Panc1 (cell line): ENCODE results near the gene RNF225. TPM values are rescaled to one million over a fixed set of nuclear protein-coding genes. Genes with fewer than 3 reads are reported as not detected.

ENCODE experiments used
- ATAC-seq: fragments of 200-7000 bp; cut with Tn5 transposase; 2 replicates; pipeline ENCODE4 v1.9.1; 2020; ENCODE audit warnings: mild to moderate bottlenecking, moderate library complexity
- BruUV-seq: library from RNA; stranded (reverse); fragments of 400-500 nt; replicated peaks from 2 replicates; lab custom pipeline; 2021; lab: Mats Ljungman, UMichigan
- CTCF ChIA-PET: fragments of 300-600 bp; sonication (Branson Sonifier 250); formaldehyde crosslinking; loops from one replicate; lab custom pipeline; 2022; ENCODE audit warnings: antibody characterized with exemption; lab: Charles Lee
- POLR2A ChIA-PET: fragments of 300-600 bp; sonication (Branson Sonifier 250); formaldehyde crosslinking; loops from one replicate; lab custom pipeline; 2022; ENCODE audit warnings: antibody characterized with exemption; lab: Charles Lee
- DNase-seq: peaks from one replicate; pipeline ENCODE4 v3.0.0-alpha.2; 2010; ENCODE audit warnings: low read depth, low spot score
- H3K27ac ChIP-seq: 2 replicates; pipeline ENCODE4 v1.5.1; 2011; ENCODE audit warnings: mild to moderate bottlenecking, low read length, inconsistent platforms
- H3K27me3 ChIP-seq: fragments of 200-500 bp; sonication (Bioruptor generic); 2 replicates; pipeline ENCODE4 v1.6.0; 2014; ENCODE audit warnings: low read length, inconsistent platforms; ENCODE audit not compliant: control insufficient read depth, insufficient read depth
- H3K36me3 ChIP-seq: fragments of 200-500 bp; sonication (Bioruptor generic); 2 replicates; pipeline ENCODE4 v1.5.1; 2014; ENCODE audit warnings: inconsistent platforms, mild to moderate bottlenecking, low read length, moderate library complexity; ENCODE audit not compliant: control insufficient read depth, insufficient read depth
- H3K4me1 ChIP-seq: 2 replicates; pipeline ENCODE4 v1.5.1; 2011; ENCODE audit warnings: inconsistent platforms, mild to moderate bottlenecking, low read length, moderate library complexity; ENCODE audit not compliant: control insufficient read depth, insufficient read depth
- H3K4me3 ChIP-seq, 2 experiments: 2 replicates each; pipeline ENCODE4 v1.5.1; 2011 to 2012; ENCODE audit warnings: low read depth in 2 of 2, low read length in 2 of 2, mild to moderate bottlenecking in 2 of 2, inconsistent platforms in 1 of 2, moderate library complexity in 1 of 2
- H3K9me3 ChIP-seq: fragments of 200-500 bp; sonication (Bioruptor generic); 2 replicates; pipeline ENCODE4 v1.5.1; 2014; ENCODE audit warnings: low read depth, mild to moderate bottlenecking, inconsistent platforms, low read length, moderate library complexity; ENCODE audit not compliant: control insufficient read depth, insufficient read depth
- CTCF ChIP-seq: fragments of 450-650 bp; IDR thresholded peaks from 2 replicates; pipeline ENCODE4 v1.5.1; 2017; ENCODE audit warnings: mild to moderate bottlenecking
- POLR2AphosphoS5 ChIP-seq: IDR thresholded peaks from 2 replicates; pipeline ENCODE4 v1.6.1; 2012; ENCODE audit warnings: mild to moderate bottlenecking, low read depth, low read length, moderate library complexity
- REST ChIP-seq, 2 experiments: IDR thresholded peaks; 2 replicates each; pipeline ENCODE4 v1.6.1; 2011 to 2012; ENCODE audit warnings: low read depth in 2 of 2, control low read depth in 1 of 2, low read length in 1 of 2, mild to moderate bottlenecking in 1 of 2, moderate library complexity in 1 of 2; ENCODE audit not compliant: insufficient read depth in 1 of 2
- SIN3A ChIP-seq: IDR thresholded peaks from 2 replicates; pipeline ENCODE4 v1.6.1; 2012; ENCODE audit warnings: low read depth, mild to moderate bottlenecking, low read length, moderate library complexity, borderline replicate concordance; ENCODE audit not compliant: insufficient read depth
- TCF7L2 ChIP-seq: IDR thresholded peaks from 2 replicates; pipeline ENCODE4 v1.6.1; 2011; ENCODE audit warnings: mild to moderate bottlenecking, low read depth, low read length, inconsistent platforms
- in situ Hi-C: cut with HindIII; loops from 2 replicates; pipeline ENCODE4 v1.10.0; 2016; ENCODE audit warnings: low sequenced_read_pairs, low pct_unique_long_range_greater_than_20kb
- intact Hi-C: fragments of 100-400 bp; cut with micrococcal nuclease; formaldehyde crosslinking; loops from one replicate; pipeline ENCODE4 v1.10.0; 2022; ENCODE audit not compliant: unreplicated experiment
- total RNA-seq: library from RNA; stranded (reverse); gene quantifications from one replicate; pipeline ENCODE4 v1.2.1, GENCODE V29; 2021; ENCODE audit not compliant: unreplicated experiment

Gene RNF225
- total RNA-seq, 1 experiment from 2014 or later: 1.6 TPM

DNA sequence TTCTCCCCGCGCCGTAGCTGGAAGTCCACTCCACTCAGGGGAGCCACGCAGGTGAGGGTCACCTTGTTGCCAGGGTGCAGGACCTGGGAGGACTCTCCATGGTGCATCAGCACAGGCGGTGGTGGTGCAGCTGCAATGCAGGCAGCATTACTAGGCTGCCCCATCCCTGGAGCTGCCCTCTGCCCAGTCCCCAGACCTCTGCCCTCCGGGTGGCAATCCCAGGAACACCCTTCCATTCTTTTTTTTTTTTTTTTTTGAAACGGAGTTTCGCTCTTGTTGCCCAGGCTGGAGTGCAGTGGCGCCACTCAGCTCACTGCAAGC, 43.9 kb upstream of the RNF225 start:
- ATAC-seq (no peak), DNase-seq (no peak)
- Histone ChIP-seq H3K4me3 (no peak overlapping the region), H3K4me1 (peaks cover 8% of the 10 kb centered on the region; the same call in 1 of the 2 replicates), H3K27me3 (no peaks in the 10 kb centered on the region), H3K27ac (no peak overlapping the region), H3K36me3 (no peaks in the 10 kb centered on the region), H3K9me3 (no peaks in the 10 kb centered on the region)
- TF ChIP-seq TCF7L2 (no peak), POLR2AphosphoS5 (no peak), SIN3A (no peak), CTCF (no peak), REST (IDR thresholded peaks at IDR 0.05; ENCODE audit: insufficient read depth in 1 of 2, low read depth in 2 of 2, low read length in 1 of 2) (no peak)
- intact Hi-C loops: no loop called here
- ChIA-PET CTCF (interaction anchor here (0.5 to 0.7 kb wide), 3 partner anchors 25 to 797 kb away, joined by 5 to 8 read pairs (median 5); no protein-coding TSS in a partner anchor), POLR2A (interaction anchor here (1.1 kb wide), 1 partner anchor 11 kb away, joined by 3 read pairs; the partner anchor contains the start of gene ZNF497)
- in situ Hi-C loops: no loop called here
- no TSS peak for BruUV-seq

- intact Hi-C loops: no loop called here
- POLR2A ChIA-PET: interaction anchor here (1.1 kb wide), 1 partner anchor 10 kb away, joined by 3 read pairs; the partner anchor contains the start of gene ZNF497
Observed at GRCh38 chr19:58351990-58352755, 43.3 kb upstream of the RNF225 start.

More at GRCh38 chr19:58351990-58352755, 43.3 kb upstream of the RNF225 start:
- no peak overlapping the region for H3K27ac ChIP-seq
- ATAC-seq (no peak), DNase-seq (no peak)
- no peaks in the 10 kb centered on the region for H3K9me3 ChIP-seq
- H3K4me3 ChIP-seq: no peak overlapping the region
- H3K27me3 ChIP-seq: no peaks in the 10 kb centered on the region
- TF ChIP-seq POLR2AphosphoS5: no peak
- TF ChIP-seq TCF7L2: no peak
- TF ChIP-seq SIN3A: no peak
- TF ChIP-seq CTCF: no peak
- no peak for TF ChIP-seq REST (IDR thresholded peaks at IDR 0.05; ENCODE audit: insufficient read depth in 1 of 2, low read depth in 2 of 2, low read length in 1 of 2)
- CTCF ChIA-PET: interaction anchor here (0.5 kb wide), 1 partner anchor 24 kb away, joined by 5 read pairs; no protein-coding TSS in a partner anchor
- in situ Hi-C loops: no loop called here
- H3K4me1 ChIP-seq: peaks cover 3% of the 10 kb centered on the region; the same call in 1 of the 2 replicates
- H3K36me3 ChIP-seq: no peaks in the 10 kb centered on the region
- no TSS peak for BruUV-seq
